Activated CD4-positive, CD25-positive, alpha-beta regulatory T cell treated with anti-CD3 and anti-CD28 coated beads, Interleukin-2, amount 50 U/mL, for 16 hours (primary cell): ENCODE measurements around the gene NAA50.

Experiments used
- DNase-seq: peaks from one replicate; pipeline ENCODE4 v3.0.0-alpha.2; 2020; ENCODE audit warnings: low read depth, low spot score

The NAA50 gene

GRCh38 chr3:113685956-113686721 is 59.9 kb downstream of the NAA50 start:
- no peak for DNase-seq

DNA sequence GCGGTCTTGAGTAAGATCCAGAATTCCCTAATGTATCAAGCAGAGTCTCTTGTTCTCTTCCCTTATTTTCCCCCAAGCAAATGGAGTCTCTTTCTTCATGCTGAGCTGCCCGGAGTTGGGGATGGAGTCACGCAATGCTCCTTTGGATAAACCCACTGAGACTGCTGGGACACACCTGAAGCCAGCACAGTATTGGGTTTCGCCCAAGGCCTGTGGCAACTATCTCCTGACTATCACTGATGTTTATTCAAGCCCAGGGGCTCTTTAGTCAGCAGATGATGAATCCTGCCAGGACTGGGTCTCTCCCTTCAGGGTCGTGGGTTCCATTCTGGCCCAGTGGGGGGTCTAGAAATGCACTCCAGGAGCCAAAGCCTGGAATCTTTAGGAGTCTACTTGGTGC is 60.9 kb downstream of the NAA50 start:
- no peak for DNase-seq

GRCh38 chr3:113684271-113684819 is 61.7 kb downstream of the NAA50 start:
- DNase-seq, result no peak

- no peak for DNase-seq
These were observed 67.3 kb downstream of the NAA50 start for GRCh38 chr3:113678773-113679172.

DNA sequence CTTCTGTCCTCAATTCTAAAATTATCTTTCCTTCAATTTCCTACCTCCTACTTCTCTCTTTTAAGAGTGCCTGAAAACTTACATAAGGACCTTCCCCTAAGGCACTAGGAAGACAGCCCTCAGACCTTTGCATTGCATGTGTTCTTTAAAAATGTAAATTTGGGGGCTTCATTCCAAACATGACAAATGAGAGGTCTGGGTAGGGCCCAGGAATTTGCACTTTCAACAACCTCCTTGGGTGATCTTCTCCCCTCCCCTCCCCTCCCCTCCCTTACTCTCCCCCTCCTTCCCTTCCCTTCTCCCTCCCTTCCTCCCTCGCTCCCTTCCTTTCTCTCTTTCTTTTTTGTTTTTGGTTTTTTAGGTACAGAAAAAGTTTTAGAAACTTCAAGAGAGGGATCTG is 68.3 kb downstream of the NAA50 start:
- no peak for DNase-seq

DNA sequence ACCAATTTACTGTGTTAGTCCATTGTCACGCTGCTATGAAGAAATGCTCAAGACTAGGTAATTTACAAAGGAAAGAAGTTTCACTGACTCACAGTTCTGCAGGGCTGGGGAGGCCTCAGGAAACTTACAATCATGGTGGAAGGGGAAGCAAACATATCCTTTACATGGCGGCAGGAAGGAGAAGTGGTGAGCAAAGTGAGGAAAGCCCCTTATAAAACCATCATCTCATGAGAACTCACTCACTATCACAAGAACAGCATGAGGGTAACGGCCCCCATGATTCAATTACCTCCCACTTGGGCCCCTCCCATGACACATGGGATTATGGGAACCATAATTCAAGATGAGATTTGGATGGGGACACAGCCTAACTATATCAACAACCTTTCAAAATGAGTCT is 69.8 kb downstream of the NAA50 start:
- DNase-seq, result no peak

- DNase-seq, result no peak
These were observed 72.5 kb downstream of the NAA50 start for GRCh38 chr3:113673593-113673992.

DNA sequence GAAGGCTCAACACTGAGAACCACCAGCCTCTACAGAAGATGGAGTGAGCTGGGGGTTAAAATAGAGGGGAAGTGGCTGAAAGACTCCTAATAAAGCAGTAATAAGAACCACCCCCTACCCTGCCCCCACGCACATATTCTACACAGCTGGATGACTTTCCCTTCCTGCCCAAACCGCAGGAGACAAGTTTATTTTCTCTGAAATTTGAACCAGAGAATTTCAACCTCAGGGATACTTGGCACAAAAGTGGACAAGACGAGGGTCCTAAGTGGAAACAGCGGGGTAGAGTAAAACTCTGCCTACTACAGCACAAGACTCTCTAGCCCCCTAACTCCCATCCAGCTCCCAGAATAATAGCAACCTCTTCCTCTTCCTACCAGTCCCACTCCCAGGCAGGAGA is 78.0 kb downstream of the NAA50 start:
- no peak for DNase-seq
